Effector CD8-positive, alpha-beta T cell (primary cell): ENCODE data around the gene USP5.

Source experiments
- DNase-seq: peaks from one replicate; lab custom pipeline; 2025; lab: John Stamatoyannopoulos, UW

Gene USP5

GRCh38 chr12:6912164-6912935 is 60.4 kb downstream of the USP5 start:
- DNase-seq = no peak

DNA sequence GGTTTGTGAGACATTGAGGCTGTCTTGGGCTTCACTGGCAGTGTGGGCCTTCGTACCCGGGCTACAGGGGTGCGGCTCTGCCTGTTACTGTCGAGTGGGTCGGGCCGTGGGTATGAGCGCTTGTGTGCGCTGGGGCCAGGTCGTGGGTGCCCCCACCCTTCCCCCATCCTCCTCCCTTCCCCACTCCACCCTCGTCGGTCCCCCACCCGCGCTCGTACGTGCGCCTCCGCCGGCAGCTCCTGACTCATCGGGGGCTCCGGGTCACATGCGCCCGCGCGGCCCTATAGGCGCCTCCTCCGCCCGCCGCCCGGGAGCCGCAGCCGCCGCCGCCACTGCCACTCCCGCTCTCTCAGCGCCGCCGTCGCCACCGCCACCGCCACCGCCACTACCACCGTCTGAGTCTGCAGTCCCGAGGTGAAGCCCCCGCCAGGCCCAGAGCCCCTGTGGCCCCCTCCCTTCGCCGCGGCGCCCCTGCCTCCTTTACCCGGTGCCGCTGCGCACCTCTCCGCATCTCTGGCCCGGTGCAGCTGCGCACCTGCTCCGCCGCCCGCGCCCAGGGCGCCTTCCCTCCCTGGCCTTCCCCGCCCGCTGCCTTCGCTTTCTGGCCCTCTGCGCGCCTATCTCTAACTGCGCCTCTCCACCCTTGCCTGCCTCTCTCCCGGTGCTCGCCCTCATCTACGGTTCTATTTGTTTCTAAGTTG is 62.4 kb downstream of the USP5 start, which contains the start of gene ENO2:
TSS of gene ENO2 (plus strand) at position 335 of the 701 bp plus-strand sequence. CDS start 1,253 bp downstream, outside the sequence.
- peak; percentile 68 for DNase-seq

DNA sequence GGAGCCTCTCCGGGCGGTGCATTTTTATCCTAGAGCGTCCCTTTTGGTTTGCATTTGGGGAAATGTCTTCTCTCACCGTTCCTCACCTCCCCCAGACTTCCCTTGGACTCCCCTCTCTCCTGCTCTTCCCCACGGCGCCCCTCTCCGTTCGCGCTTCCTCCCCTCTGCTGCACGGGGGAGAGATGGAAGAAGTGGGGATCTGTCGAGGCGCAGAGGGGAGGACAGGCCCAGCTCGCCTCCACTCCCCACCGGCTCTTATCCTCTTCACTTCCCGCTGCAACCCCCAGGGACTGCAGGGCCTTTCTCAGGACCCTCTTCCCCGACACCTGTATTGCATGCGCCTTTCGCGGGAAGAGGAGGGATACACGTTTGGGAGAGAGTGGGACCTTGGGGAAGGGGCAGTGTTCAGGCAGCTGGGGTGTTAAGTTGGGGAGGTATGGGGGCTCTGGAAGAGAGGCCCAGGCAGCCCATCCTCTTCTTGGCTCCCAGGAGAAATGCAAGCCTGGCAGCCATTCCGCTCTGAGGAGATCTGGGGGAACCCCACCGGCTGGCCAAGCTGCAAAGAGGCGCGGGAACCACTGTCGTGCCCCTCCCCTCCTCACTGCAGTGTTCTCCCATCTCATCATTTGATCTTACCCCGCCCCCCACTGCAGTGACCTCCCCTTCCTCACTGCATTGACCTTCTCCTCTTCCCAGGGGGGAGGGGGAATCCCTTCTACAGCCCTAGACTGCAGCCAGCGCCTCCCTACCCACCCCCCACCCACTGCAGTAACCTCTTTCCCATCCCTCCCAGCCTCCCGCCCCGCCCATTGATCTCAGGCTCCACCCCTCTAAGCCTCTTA is 63.2 kb downstream of the USP5 start:
- DNase-seq = no peak

DNA sequence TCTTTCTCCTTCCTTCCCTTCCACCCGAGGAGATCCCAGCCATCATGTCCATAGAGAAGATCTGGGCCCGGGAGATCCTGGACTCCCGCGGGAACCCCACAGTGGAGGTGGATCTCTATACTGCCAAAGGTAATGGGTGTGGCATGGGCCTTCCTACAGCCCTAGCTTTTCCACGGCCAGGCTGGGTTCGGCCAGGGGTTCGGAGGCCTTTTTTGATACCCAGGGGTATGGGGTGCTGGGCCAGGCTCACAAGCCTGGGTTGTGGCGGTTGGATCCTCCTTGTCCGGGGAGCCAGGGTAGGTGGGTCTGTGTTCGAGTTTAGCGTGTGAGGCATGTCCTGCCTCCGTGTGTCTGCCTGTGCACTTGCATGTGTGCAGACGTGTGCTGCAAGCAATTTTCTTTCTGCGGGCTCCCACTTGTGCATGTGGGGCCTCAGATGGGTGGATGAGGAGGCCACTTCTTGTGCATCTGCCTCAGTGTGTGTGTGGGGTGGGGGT is 63.9 kb downstream of the USP5 start:
- DNase-seq = no peak
